Heart left ventricle (tissue), 13 donors: ENCODE measurements around the gene NKIRAS1.

Source experiments
- POLR2A ChIP-seq, 2 donors: fragments of 450-650 bp; IDR thresholded peaks; one replicate each; pipeline ENCODE4 v1.6.1; 2017; ENCODE audit warnings: antibody characterized with exemption in 2 of 2, mild to moderate bottlenecking in 2 of 2, moderate library complexity in 2 of 2
- TF ChIP-seq, protein P1 (sequence below), 12 donors: fragments of 200-600 bp; sonication (generic) in 4 of 12; IDR thresholded peaks; one replicate each; pipeline versions ENCODE4 v1.5.0 to v1.8.0; 2018 to 2022; ENCODE audit warnings: antibody characterized with exemption in 12 of 12, mild to moderate bottlenecking in 5 of 12
- donor health status: ischemic (EF 13 %, LVEDD 7.1; RV severe dilation, severe dysfunction).
- donor health status: DM: no; HTN: yes; CAD: no.
- donor health status: DM: no; HTN: no; CAD: no.
- donor health status: ischemic (EF 25% LVEDD 6.9; RV normal size, moderate dysfunction).
- donor health status: ischemic (EF 25% LVEDD 5.7; RV mildly dilated, moderate dysfunction).
- donor health status: ischemic (EF 35%, LVEDD 5.7; RV mildly dilated, moderate dysfunction).
- donor health status: nonischemic (EF 11% LVEDD 7.7; RV severe dilation, severe dysfunction).
- donor health status: DM: yes; HTN: yes; CAD: no.
- donor health status: PGD.
- donor health status: ischemic (EF 29% LVEDD 5.4; RV normal size, mild dysfunction).
- donor health status: nonischemic (EF 23%, LVEDD 6.1; RV moderate dilation, normal function).

- TF ChIP-seq POLR2A (IDR thresholded peaks at IDR 0.05) = no peak
- TF ChIP-seq, protein P1, sequence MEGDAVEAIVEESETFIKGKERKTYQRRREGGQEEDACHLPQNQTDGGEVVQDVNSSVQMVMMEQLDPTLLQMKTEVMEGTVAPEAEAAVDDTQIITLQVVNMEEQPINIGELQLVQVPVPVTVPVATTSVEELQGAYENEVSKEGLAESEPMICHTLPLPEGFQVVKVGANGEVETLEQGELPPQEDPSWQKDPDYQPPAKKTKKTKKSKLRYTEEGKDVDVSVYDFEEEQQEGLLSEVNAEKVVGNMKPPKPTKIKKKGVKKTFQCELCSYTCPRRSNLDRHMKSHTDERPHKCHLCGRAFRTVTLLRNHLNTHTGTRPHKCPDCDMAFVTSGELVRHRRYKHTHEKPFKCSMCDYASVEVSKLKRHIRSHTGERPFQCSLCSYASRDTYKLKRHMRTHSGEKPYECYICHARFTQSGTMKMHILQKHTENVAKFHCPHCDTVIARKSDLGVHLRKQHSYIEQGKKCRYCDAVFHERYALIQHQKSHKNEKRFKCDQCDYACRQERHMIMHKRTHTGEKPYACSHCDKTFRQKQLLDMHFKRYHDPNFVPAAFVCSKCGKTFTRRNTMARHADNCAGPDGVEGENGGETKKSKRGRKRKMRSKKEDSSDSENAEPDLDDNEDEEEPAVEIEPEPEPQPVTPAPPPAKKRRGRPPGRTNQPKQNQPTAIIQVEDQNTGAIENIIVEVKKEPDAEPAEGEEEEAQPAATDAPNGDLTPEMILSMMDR (IDR thresholded peaks at IDR 0.05) = no peak
These were observed 11.7 kb upstream of the NKIRAS1 start for GRCh38 chr3:23928524-23928923.
